Right forelimb (tissue), 1 donor: ENCODE data around the gene IL1R2.
A peak's percentile ranks its signal among the peaks of the same experiment; 100 is the strongest.
"Not testable (repeated sequence)": the region's sequence is repeated elsewhere in the genome, so short reads cannot be mapped to it uniquely, and the experiment has no call there.

Source experiments
- DNase-seq: peaks from one replicate; pipeline ENCODE4 v3.0.0-alpha.2; 2018

Gene IL1R2

DNA sequence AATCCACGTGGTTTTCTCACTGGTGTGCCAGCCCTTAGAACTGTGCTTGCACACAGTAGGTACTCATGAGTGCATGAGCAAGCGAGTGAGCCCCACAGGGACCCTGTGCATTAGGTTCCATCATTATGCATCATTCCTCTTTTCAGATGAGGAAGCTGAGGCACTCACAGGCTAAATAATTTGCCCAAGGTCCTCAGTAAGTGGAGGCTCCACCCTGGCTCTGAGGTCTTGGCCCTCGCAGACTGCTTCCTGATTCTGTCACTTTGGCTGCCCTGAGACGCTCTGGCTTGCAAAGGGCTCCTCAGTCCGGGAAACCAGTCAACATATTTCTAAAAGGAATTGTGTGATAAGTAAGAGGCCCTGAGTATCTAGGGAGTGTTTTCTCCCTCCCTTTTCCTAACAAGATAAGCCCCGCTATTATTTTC lies 71.7 kb downstream of the IL1R2 start:
- DNase-seq, result peak; percentile 48

DNA sequence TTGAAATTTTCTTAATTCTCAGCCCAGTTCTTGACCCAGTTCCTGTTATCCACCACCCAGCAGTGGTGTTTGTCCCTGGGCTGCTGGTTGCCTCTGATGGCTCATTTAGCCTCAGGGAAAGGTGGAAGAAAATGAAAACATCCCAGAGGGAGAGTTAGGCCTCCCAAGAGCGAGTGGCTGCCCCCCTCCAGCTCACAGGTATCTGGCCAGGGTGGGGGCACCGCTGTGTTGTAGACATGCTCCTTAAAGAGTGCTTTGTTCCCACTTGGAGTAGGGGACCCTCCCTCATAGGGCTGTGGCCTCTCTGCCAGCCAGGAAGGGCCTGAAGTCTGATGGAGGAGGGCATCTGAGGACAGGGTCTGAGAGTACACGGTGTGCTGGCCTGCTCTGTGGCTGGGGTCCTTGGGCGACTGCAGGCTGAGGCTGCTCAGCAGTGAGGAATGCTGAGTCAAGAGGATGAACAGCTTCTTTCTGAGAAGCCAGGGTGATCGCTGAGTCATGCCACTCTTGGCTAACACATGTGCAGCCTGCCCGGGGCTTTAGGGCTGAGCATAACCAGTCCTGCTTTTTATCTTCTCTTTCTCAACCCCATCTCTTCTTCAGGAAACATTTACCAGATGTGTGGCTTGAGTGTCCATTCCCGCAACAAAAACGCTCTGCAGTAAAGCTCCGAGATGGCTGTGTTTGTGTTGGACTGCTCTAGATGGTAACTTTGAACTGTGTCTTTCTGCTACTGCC lies 72.3 kb downstream of the IL1R2 start:
- DNase-seq, result peak; percentile 72

- no peak for DNase-seq
Observed at GRCh38 chr2:102064679-102065674, 73.2 kb downstream of the IL1R2 start.

DNA sequence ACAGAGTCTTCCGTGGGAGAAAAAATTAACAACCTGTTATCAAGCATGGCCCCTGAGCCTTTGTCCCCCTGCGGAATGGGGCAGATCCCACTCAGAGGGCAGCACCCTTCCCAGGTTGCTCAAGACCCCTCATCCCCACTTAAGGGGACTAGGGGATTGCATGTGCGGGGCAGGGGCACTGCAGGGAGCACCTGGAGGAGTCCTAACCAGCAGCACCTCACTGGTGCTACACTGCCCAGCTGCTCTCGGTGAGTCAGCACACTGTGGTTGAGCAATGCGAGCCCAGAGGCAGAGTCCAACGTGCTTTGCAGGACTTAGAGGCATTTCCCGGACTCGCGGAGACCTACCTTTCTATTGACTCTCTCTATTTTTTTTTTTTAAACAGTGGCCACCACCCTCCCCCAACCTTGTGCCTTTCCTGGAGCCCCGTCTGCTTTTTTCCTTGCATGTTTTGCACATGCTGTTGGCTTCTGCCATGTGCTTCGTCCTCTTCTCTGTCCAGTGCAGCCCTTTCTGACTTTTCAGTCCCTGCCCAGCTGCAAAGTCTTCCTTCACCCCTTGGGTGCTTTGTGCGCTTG lies 74.0 kb downstream of the IL1R2 start:
- no peak for DNase-seq

DNA sequence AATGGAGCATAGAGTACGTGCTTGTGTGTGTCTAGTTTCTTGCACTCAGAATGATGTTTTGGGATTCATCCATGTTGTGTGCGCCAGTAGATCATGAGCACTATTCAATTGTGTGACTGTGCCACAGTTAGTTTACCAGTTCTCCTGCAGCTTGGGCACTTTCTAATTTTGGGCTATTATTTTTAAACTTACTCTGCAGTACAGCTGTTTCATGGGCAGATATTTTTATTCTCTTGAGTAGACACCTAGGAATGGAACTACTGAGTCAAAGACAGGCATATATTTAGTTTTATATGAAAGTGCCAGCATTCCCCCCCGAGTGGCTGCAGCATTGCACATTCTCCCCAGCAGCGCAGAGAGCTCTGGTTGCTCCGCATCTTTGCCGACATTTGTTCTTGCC lies 74.8 kb downstream of the IL1R2 start:
- DNase-seq, result no peak

DNA sequence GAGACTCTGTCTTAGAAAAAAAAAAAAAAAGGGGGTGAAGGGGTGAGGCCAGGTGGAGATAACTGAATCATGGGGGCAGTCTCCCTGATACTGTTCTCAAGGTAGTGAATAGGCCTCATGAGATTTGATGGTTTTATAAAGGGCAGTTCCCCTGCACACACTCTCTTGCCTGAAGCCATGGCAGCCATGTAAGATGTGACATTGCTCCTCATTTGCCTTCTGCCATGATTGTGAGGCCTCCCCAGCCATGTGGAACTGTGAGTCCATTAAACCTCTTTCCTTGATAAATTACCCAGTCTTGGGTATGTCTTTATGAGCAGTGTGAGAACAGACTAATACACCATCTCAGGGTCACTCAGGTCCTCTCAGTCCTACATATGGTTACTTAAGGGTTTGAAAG lies 76.4 kb downstream of the IL1R2 start:
- not testable (repeated sequence) for DNase-seq

- DNase-seq, result no peak
Observed at GRCh38 chr2:102069311-102069974, 77.7 kb downstream of the IL1R2 start.

- DNase-seq, result peak; percentile 76
Observed at GRCh38 chr2:102070058-102070642, 78.4 kb downstream of the IL1R2 start.

DNA sequence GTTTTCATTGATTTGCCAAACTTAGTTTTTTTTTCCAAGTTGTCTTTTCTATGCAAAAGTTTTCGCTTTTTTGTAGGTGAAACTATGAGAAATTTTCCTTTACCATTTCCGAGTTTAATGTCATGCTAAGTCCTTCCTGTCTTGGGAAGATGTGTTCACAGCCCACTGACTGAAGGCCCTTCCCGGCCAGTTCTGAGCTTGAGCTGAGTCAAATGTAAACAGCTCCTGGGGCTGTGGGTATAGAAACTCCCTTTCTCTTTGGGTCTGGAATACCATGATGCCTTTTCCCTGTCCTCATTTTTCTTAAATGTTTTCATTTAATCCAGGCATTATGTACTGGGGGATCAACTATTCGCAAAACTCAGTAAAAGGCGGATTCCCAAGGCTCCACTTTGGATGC lies 81.0 kb downstream of the IL1R2 start:
- DNase-seq, result no peak

GRCh38 chr2:102073168-102073724 lies 81.5 kb downstream of the IL1R2 start:
- no peak for DNase-seq

DNA sequence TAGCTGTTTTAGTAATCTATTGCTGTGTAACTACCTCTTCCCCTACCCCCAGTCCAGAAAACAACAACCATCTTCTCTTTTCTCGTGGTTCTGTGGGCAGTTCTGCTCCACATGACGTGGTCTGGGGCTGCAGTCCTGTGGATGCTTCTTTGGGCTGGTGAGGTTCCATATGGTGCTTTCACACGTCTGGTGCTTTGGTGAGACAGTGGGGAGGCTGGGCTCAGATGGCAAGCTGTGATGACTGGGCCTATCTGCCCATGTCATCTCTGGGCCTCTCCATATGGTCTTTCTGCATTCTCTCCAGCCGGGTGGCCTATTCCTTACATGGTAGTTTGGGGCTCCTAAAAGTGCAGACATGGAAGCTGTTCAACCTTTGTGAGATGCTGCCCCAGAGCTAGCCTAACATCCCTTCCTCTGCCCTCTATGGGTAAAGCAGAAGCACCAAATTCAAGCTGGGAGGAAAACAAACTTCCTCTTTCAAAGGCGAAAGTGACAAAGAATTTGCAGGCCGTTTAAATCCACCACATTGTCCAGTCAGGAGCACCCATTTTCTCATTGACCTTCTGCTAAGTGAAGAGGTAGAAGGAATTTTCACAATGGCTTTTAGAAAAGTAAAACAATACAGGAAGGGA lies 82.5 kb downstream of the IL1R2 start:
- DNase-seq, result no peak

DNA sequence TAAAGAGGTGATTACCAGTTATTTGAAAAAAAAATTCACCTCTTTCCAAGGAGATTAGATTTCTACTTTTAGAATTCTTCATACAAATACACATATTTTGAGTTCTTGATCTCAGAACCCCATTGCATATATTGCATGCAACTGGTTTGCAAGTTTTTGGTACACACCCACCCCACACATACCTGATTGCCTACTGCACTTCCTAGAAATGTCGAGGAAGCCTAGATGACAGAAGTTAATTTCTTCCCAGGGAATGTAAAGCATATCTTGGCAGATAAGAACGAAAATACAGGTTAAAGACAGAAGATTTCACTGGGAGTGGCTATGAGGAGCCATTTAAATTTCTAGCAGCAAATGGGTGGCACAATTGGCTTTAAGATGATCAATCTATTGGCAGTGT lies 83.7 kb downstream of the IL1R2 start:
- DNase-seq, result no peak

DNA sequence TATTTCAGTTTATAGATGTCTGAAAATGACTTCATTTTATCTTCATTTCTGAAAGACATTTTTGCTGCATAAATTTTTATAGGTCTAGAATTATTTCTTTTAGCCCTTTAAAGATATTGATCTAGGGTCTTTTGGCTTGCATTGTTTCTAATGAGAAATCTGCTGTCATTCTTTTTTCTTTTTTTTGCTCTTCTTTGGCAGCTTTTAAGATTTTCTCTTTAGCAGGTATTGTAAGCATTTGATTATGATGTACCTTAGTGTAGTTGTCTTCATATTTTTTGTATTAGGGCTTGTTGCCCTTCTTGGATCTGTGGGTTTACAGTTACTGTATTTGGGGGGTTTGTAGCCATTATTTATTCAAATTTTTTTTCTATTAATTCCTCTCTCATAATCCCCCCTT lies 84.8 kb downstream of the IL1R2 start:
- DNase-seq, result no peak
